ENCODE data around the gene RNF208. TPM values are rescaled to one million over a fixed set of nuclear protein-coding genes. Genes with fewer than 3 reads are reported as not detected.

Gene RNF208
- polyA plus RNA-seq, 1 donor (not counting 4 experiments of a cell fraction or from before 2014, with no cell fraction given) = not detected

DNA sequence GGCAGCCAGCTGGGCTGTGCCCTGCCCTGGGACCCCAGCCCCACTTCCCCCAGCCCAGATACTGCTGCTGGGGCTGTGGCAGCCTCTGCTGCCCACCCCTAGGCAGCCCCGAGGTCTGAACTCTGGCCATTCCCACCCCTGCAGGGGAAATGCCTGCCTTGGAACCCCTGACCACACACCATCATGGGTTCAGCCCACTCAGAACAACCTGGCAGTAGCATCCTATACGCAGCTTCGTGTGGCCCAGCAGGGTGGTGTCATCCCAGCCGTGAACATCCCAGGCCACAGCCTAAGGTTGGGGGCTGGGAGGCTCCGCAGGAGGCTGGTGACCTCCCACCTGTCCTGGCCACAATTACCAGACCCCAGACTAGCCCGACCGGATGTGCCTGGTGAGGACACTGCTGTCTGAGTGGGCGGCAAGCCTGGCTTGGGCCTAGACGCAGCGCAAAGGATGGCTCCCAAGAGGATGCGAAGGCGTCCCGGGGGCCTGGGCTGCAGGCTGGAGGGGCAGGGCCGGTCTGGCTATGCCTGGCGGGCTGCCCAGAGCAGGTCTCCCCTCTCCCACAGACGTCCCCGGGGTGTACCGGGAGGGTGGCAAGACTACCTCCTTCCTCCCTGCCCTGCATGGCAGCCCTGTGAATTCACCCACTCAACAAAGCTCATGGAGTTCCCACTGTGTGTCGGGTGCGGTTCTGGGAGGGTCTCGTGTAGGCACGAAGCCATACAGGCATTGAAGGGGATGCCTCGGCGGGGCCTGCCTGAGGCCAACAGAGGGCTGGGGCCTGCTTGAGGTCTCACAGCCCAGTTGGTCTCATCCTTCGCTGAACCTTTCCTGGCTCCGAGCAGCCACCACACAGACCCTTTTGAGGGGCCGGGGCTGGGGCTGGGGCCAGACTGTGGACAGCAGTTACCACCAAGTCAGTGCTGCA is 7.2 kb upstream of the RNF208 start:
- H3K36me3 ChIP-seq (ENCODE audit: control insufficient read depth in 2 of 2, extremely low read depth in 1 of 2, insufficient read depth in 2 of 2, low read length in 2 of 2) = no peaks in the 10 kb centered on the region
- no peaks in the 10 kb centered on the region for H3K9me3 ChIP-seq (ENCODE audit: control insufficient read depth, low read depth, low read length)
- H3K4me3 ChIP-seq (ENCODE audit: control insufficient read depth in 2 of 3, extremely low read depth in 1 of 3, insufficient read depth in 2 of 3, low read depth in 1 of 3, low read length in 3 of 3) = no peak overlapping the region
- peaks cover 9% of the 10 kb centered on the region for H3K27me3 ChIP-seq (ENCODE audit: control insufficient read depth, extremely low read depth, insufficient read depth, low read length)
- DNase-seq (ENCODE audit: low read depth, low spot score) (no peak), FAIRE-seq (no peak)
- H4K20me1 ChIP-seq (ENCODE audit: control insufficient read depth, extremely low read depth, insufficient read depth, low read length) = no peaks in the 10 kb centered on the region
- no peak overlapping the region for H3K27ac ChIP-seq (ENCODE audit: control insufficient read depth, insufficient read depth, low read length)
- H3K4me1 ChIP-seq (ENCODE audit: control insufficient read depth, extremely low read depth, insufficient read depth, low read length) = peaks cover 29% of the 10 kb centered on the region
- no peak overlapping the region for H2AFZ ChIP-seq (ENCODE audit: control insufficient read depth, low read length)
- no peaks in the 10 kb centered on the region for H3K79me2 ChIP-seq (ENCODE audit: control insufficient read depth, insufficient read depth, low read length)
- dilution Hi-C loops (cut with MboI; ENCODE audit: extremely low pct_ligation_motif_present, low sequenced_read_pairs) = no loop called here
- H3K4me2 ChIP-seq (ENCODE audit: control insufficient read depth, extremely low read depth, insufficient read depth, low read depth, low read length) = no peak overlapping the region
- H3K9me1 ChIP-seq (ENCODE audit: control insufficient read depth, extremely low read depth, insufficient read depth, low read length) = no peaks in the 10 kb centered on the region
- TF ChIP-seq, protein P1, sequence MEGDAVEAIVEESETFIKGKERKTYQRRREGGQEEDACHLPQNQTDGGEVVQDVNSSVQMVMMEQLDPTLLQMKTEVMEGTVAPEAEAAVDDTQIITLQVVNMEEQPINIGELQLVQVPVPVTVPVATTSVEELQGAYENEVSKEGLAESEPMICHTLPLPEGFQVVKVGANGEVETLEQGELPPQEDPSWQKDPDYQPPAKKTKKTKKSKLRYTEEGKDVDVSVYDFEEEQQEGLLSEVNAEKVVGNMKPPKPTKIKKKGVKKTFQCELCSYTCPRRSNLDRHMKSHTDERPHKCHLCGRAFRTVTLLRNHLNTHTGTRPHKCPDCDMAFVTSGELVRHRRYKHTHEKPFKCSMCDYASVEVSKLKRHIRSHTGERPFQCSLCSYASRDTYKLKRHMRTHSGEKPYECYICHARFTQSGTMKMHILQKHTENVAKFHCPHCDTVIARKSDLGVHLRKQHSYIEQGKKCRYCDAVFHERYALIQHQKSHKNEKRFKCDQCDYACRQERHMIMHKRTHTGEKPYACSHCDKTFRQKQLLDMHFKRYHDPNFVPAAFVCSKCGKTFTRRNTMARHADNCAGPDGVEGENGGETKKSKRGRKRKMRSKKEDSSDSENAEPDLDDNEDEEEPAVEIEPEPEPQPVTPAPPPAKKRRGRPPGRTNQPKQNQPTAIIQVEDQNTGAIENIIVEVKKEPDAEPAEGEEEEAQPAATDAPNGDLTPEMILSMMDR (optimal IDR thresholded peaks at IDR 0.05 in 1 of 3, IDR thresholded peaks at IDR 0.05 in 1 of 3, conservative IDR thresholded peaks at IDR 0.05 in 1 of 3; ENCODE audit: extremely low read depth in 1 of 3, insufficient read depth in 2 of 3, low read length in 3 of 3) = no peak
- no peak for TF ChIP-seq EZH2 (IDR thresholded peaks at IDR 0.05; ENCODE audit: low read length)
- no peak overlapping the region for H3K9ac ChIP-seq (ENCODE audit: control insufficient read depth, extremely low read depth, insufficient read depth, low read length)

DNA sequence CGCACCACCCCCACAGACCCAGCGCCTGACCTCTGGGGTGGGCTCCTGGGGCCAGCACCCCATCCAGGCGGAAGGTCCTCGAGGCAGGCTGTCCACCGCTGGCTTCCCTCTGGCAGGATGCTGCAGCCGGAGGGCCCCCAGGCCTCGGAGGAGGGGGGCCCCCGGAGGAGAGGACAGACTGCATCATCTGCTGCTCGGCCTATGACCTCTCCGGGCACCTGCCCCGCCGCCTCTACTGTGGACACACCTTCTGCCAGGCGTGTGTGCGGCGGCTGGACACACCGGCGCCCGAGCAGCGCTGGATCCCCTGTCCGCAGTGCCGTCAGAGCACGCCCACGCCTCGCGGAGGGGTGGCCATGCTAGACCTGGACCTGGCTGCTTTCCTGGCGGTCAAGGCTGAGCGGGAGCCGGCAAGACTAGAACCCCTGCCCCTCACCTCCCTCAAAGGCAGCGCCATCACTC is 6.5 kb upstream of the RNF208 start:
- no peak overlapping the region for H3K27ac ChIP-seq (ENCODE audit: control insufficient read depth, insufficient read depth, low read length)
- H3K9ac ChIP-seq (ENCODE audit: control insufficient read depth, extremely low read depth, insufficient read depth, low read length) = no peak overlapping the region
- H3K4me1 ChIP-seq (ENCODE audit: control insufficient read depth, extremely low read depth, insufficient read depth, low read length) = peaks cover 33% of the 10 kb centered on the region

More for the DNA sequence above, 6.5 kb upstream of the RNF208 start:
- Histone ChIP-seq H3K4me3 (ENCODE audit: control insufficient read depth in 2 of 3, extremely low read depth in 1 of 3, insufficient read depth in 2 of 3, low read depth in 1 of 3, low read length in 3 of 3) (no peak overlapping the region), H3K4me2 (ENCODE audit: control insufficient read depth, extremely low read depth, insufficient read depth, low read depth, low read length) (no peak overlapping the region), H3K36me3 (ENCODE audit: control insufficient read depth in 2 of 2, extremely low read depth in 1 of 2, insufficient read depth in 2 of 2, low read length in 2 of 2) (no peaks in the 10 kb centered on the region), H3K79me2 (ENCODE audit: control insufficient read depth, insufficient read depth, low read length) (no peaks in the 10 kb centered on the region), H2AFZ (ENCODE audit: control insufficient read depth, low read length) (no peak overlapping the region), H3K9me3 (ENCODE audit: control insufficient read depth, low read depth, low read length) (no peaks in the 10 kb centered on the region), H3K9me1 (ENCODE audit: control insufficient read depth, extremely low read depth, insufficient read depth, low read length) (no peaks in the 10 kb centered on the region), H3K27me3 (ENCODE audit: control insufficient read depth, extremely low read depth, insufficient read depth, low read length) (peaks cover 6% of the 10 kb centered on the region), H4K20me1 (ENCODE audit: control insufficient read depth, extremely low read depth, insufficient read depth, low read length) (no peaks in the 10 kb centered on the region)
- no peak for TF ChIP-seq EZH2 (IDR thresholded peaks at IDR 0.05; ENCODE audit: low read length)
- TF ChIP-seq, protein P1 (optimal IDR thresholded peaks at IDR 0.05 in 1 of 3, IDR thresholded peaks at IDR 0.05 in 1 of 3, conservative IDR thresholded peaks at IDR 0.05 in 1 of 3; ENCODE audit: extremely low read depth in 1 of 3, insufficient read depth in 2 of 3, low read length in 3 of 3) = no peak
- dilution Hi-C loops (cut with MboI; ENCODE audit: extremely low pct_ligation_motif_present, low sequenced_read_pairs) = no loop called here
- DNase-seq (ENCODE audit: low read depth, low spot score) = no peak
- FAIRE-seq = no peak
